ENCODE results near the gene RGS10. TPM values are rescaled to one million over a fixed set of nuclear protein-coding genes. Genes with fewer than 3 reads are reported as not detected.

Gene RGS10
- total RNA-seq, 1 donor, result 35.4 TPM

- TF ChIP-seq, protein P1, sequence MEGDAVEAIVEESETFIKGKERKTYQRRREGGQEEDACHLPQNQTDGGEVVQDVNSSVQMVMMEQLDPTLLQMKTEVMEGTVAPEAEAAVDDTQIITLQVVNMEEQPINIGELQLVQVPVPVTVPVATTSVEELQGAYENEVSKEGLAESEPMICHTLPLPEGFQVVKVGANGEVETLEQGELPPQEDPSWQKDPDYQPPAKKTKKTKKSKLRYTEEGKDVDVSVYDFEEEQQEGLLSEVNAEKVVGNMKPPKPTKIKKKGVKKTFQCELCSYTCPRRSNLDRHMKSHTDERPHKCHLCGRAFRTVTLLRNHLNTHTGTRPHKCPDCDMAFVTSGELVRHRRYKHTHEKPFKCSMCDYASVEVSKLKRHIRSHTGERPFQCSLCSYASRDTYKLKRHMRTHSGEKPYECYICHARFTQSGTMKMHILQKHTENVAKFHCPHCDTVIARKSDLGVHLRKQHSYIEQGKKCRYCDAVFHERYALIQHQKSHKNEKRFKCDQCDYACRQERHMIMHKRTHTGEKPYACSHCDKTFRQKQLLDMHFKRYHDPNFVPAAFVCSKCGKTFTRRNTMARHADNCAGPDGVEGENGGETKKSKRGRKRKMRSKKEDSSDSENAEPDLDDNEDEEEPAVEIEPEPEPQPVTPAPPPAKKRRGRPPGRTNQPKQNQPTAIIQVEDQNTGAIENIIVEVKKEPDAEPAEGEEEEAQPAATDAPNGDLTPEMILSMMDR (IDR thresholded peaks at IDR 0.05; ENCODE audit: insufficient read depth, low read depth, low read length), result no peak
- no peak for DNase-seq (ENCODE audit: low read depth)
- no peak overlapping the region for H3K4me3 ChIP-seq (ENCODE audit: low read depth, low read length)
Measured at GRCh38 chr10:119496273-119496672, 46.2 kb downstream of the RGS10 start.

GRCh38 chr10:119495545-119495944, 47.0 kb downstream of the RGS10 start:
- H3K4me3 ChIP-seq (ENCODE audit: low read depth, low read length), result no peak overlapping the region
- DNase-seq (ENCODE audit: low read depth), result no peak
- TF ChIP-seq, protein P1 (IDR thresholded peaks at IDR 0.05; ENCODE audit: insufficient read depth, low read depth, low read length), result no peak

- TF ChIP-seq, protein P1 (IDR thresholded peaks at IDR 0.05; ENCODE audit: insufficient read depth, low read depth, low read length), result no peak
- no peak for DNase-seq (ENCODE audit: low read depth)
- H3K4me3 ChIP-seq (ENCODE audit: low read depth, low read length), result no peak overlapping the region
Measured at GRCh38 chr10:119495021-119495505, 47.5 kb downstream of the RGS10 start.

DNA sequence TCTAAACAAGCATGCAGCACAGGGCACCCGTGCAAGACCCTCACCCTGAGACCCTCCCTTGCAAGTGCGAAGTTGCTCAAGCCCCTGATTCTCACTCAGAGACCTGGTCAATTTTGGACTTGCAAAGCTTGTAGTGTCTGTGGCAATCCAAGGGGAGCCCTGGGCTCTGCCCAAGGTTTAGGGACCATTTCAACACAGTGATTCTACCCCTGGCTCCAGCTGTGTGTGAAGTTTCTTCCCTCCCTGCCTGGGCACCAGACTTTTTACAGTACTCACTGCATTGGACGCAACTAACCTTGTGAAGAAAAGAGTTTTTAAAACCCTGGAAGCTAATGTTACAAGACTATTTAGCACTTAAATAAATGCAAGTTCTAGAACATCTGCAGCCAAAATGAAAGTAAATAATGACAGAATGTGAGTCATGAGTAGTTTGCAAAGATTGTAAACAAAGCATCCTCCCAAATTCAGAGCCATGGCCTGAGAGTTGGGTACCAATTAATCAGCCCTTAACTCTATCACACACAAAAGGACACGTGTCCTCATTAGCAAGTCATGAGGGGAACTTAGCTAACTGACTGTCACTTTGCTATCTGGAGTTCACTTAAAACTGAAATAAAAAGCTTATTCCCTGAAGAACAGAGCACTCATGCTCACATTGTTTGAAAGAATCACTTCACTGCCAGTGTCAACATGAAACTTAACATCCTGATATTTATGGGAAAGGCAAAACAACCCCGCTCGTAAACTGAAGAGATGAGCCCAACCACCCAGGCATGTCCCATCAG, 48.1 kb downstream of the RGS10 start:
- TF ChIP-seq, protein P1 (IDR thresholded peaks at IDR 0.05; ENCODE audit: insufficient read depth, low read depth, low read length), result no peak
- DNase-seq (ENCODE audit: low read depth), result peak; percentile 91
- no peak overlapping the region for H3K4me3 ChIP-seq (ENCODE audit: low read depth, low read length)

GRCh38 chr10:119493155-119493554, 49.4 kb downstream of the RGS10 start:
- TF ChIP-seq, protein P1 (IDR thresholded peaks at IDR 0.05; ENCODE audit: insufficient read depth, low read depth, low read length), result no peak
- no peak for DNase-seq (ENCODE audit: low read depth)
- H3K4me3 ChIP-seq (ENCODE audit: low read depth, low read length), result no peak overlapping the region

GRCh38 chr10:119491966-119492757, 50.4 kb downstream of the RGS10 start:
- TF ChIP-seq, protein P1 (IDR thresholded peaks at IDR 0.05; ENCODE audit: insufficient read depth, low read depth, low read length), result no peak
- DNase-seq (ENCODE audit: low read depth), result peak; percentile 82
- H3K4me3 ChIP-seq (ENCODE audit: low read depth, low read length), result no peak overlapping the region

Measured in fibroblast of villous mesenchyme (primary cell).